HG02678 (cell line): Measurements from ENCODE around the gene ZNF618.

Source experiments
- ATAC-seq: cut with Tn5 transposase; IDR thresholded peaks from one replicate; pipeline ENCODE4 v1.9.1; 2021; ENCODE audit warnings: mild to moderate bottlenecking, moderate library complexity; ENCODE audit not compliant: unreplicated experiment

Gene ZNF618

GRCh38 chr9:114014044-114014443, 137.9 kb downstream of the ZNF618 start:
- no peak for ATAC-seq

- no peak for ATAC-seq
Observed at GRCh38 chr9:114015607-114016006, 139.5 kb downstream of the ZNF618 start.

- no peak for ATAC-seq
Observed at GRCh38 chr9:114016101-114016500, 140.0 kb downstream of the ZNF618 start.

- no peak for ATAC-seq
Observed at GRCh38 chr9:114016629-114017423, 140.7 kb downstream of the ZNF618 start.

- no peak for ATAC-seq
Observed at GRCh38 chr9:114017741-114018715, 141.9 kb downstream of the ZNF618 start.

- no peak for ATAC-seq
Observed at GRCh38 chr9:114021578-114021977, 145.5 kb downstream of the ZNF618 start.

- no peak for ATAC-seq
Observed at GRCh38 chr9:114023961-114024360, 147.9 kb downstream of the ZNF618 start.

GRCh38 chr9:114025196-114025753, 149.2 kb downstream of the ZNF618 start:
- no peak for ATAC-seq

- no peak for ATAC-seq
Observed at GRCh38 chr9:114025760-114026159, 149.7 kb downstream of the ZNF618 start.

- no peak for ATAC-seq
Observed at GRCh38 chr9:114026335-114026734, 150.2 kb downstream of the ZNF618 start.

GRCh38 chr9:114027159-114027862, 151.2 kb downstream of the ZNF618 start:
- ATAC-seq, result no peak

- no peak for ATAC-seq
Observed at GRCh38 chr9:114027863-114028465, 151.9 kb downstream of the ZNF618 start.

- ATAC-seq, result no peak
Observed at GRCh38 chr9:114028646-114029045, 152.5 kb downstream of the ZNF618 start.

- ATAC-seq, result no peak
Observed at GRCh38 chr9:114029311-114030170, 153.4 kb downstream of the ZNF618 start.

- no peak for ATAC-seq
Observed at GRCh38 chr9:114030364-114030763, 154.3 kb downstream of the ZNF618 start.

- ATAC-seq, result no peak
Observed at GRCh38 chr9:114031037-114031630, 155.0 kb downstream of the ZNF618 start.

- no peak for ATAC-seq
Observed at GRCh38 chr9:114031948-114032840, 156.1 kb downstream of the ZNF618 start.
